Hypothalamus (tissue), 51 donors: Measurements from ENCODE around the gene RBBP5.

ENCODE experiments used
- DNase-seq, 51 donors: peaks; one replicate each; lab custom pipeline; 2025; lab: John Stamatoyannopoulos, UW

Gene RBBP5

DNA sequence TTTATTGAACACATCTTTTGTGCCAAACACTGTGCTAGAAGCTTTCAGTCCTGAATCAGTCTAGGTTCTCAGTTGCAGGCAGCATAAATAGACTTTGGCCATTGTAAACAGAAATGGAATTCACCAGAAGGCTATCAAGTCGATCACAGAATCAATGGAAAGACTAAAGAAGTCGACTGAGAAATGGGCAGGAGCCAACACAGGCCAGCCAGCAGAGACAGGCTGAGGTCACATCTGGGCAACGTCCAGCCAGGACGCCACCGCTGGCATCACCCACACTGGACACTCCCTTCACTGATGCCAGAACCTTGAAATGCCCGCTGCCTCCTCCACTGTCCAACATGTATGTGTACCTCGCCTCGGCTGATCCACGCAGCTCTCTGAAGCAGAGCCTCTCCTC, 84.2 kb downstream of the RBBP5 start:
- DNase-seq, result peak in 14 of 51 donors; percentile 14 to 64 (median 42)
